Measurements from ENCODE around the gene SDR39U1. TPM values are rescaled to one million over a fixed set of nuclear protein-coding genes. Genes with fewer than 3 reads are reported as not detected.

SDR39U1 gene
- total RNA-seq, 4 donors from 2014 or later: 24.5 to 39.7 (median 27.6) TPM

- TF ChIP-seq CTCF (IDR thresholded peaks at IDR 0.05; ENCODE audit: low read depth): no peak
Measured at GRCh38 chr14:24415421-24416253, 26.9 kb downstream of the SDR39U1 start.

GRCh38 chr14:24414732-24415420 is 27.7 kb downstream of the SDR39U1 start:
- TF ChIP-seq CTCF (IDR thresholded peaks at IDR 0.05; ENCODE audit: low read depth): no peak

GRCh38 chr14:24414077-24414476 is 28.5 kb downstream of the SDR39U1 start:
- TF ChIP-seq CTCF (IDR thresholded peaks at IDR 0.05; ENCODE audit: low read depth): no peak

GRCh38 chr14:24411443-24412389 is 30.9 kb downstream of the SDR39U1 start:
- TF ChIP-seq CTCF (IDR thresholded peaks at IDR 0.05; ENCODE audit: low read depth): no peak

- no peak for TF ChIP-seq CTCF (IDR thresholded peaks at IDR 0.05; ENCODE audit: low read depth)
Measured at GRCh38 chr14:24409956-24410355, 32.6 kb downstream of the SDR39U1 start.

- no peak for TF ChIP-seq CTCF (IDR thresholded peaks at IDR 0.05; ENCODE audit: low read depth)
Measured at GRCh38 chr14:24409192-24409591, 33.4 kb downstream of the SDR39U1 start.
